ENCODE results near the gene MRPS7.

Gene MRPS7

GRCh38 chr17:75270218-75270965, 8.7 kb downstream of the MRPS7 start (continued):
- TF ChIP-seq ZSCAN4 (tag by site-specific recombination; IDR thresholded peaks at IDR 0.05), result no peak
- peak; percentile 95 for TF ChIP-seq ZFHX2 (tag by site-specific recombination; conservative IDR thresholded peaks at IDR 0.05)
- TF ChIP-seq ZNF324 (tag by site-specific recombination; IDR thresholded peaks at IDR 0.05), result peak; percentile 69; the same call in 1 of the 2 replicates
- TF ChIP-seq ZNF514 (tag by site-specific recombination; IDR thresholded peaks at IDR 0.05), result no peak
- TF ChIP-seq ZNF561 (tag by site-specific recombination; IDR thresholded peaks at IDR 0.05; ENCODE audit: borderline replicate concordance), result peak; percentile 53; the same call in 1 of the 2 replicates
- TF ChIP-seq, protein P1, sequence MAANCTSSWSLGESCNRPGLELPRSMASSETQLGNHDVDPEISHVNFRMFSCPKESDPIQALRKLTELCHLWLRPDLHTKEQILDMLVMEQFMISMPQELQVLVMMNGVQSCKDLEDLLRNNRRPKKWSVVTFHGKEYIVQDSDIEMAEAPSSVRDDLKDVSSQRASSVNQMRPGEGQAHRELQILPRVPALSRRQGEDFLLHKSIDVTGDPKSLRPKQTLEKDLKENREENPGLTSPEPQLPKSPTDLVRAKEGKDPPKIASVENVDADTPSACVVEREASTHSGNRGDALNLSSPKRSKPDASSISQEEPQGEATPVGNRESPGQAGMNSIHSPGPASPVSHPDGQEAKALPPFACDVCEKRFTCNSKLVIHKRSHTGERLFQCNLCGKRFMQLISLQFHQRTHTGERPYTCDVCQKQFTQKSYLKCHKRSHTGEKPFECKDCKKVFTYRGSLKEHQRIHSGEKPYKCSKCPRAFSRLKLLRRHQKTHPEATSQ (tag by site-specific recombination; IDR thresholded peaks at IDR 0.05), result no peak
- peak; percentile 69 for TF ChIP-seq ZBTB17 (tag by site-specific recombination; IDR thresholded peaks at IDR 0.05)
- peak; percentile 95 for TF ChIP-seq SCRT2 (tag by site-specific recombination; IDR thresholded peaks at IDR 0.05)

DNA sequence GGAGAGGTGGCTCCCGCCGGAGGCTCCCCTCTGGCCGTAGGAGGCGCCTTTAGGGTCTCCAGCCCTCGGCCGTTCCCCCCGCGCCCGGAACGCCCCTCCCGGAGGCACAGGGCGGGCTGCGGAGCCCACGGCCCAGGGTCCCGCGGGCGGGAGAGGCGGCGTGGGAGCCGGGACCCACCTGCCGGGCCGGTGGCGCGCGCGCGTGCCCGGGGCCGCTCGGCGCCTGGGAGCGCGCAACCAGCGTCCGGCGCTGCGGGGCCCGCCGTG, 9.2 kb downstream of the MRPS7 start, which contains the start of gene MIF4GD:
Gene MIF4GD, minus strand, starts transcription at position 266 of the 267 bp plus-strand sequence. CDS start 1,036 bp downstream, outside the sequence.
- CTCF ChIA-PET, result interaction anchor here (0.6 to 5.1 kb wide), 55 partner anchors 8 to 479 kb away, joined by 3 to 61 read pairs (median 4); partner anchors contain the start of genes GGA3, MRPS7, NT5C and NUP85
- POLR2A ChIA-PET, result interaction anchor here (0.6 to 6.6 kb wide), 23 partner anchors 9 to 398 kb away, joined by 3 to 111 read pairs (median 5); partner anchors contain the start of genes FDXR, GGA3, GRB2 and MRPS7
- Histone ChIP-seq H3K27ac (ENCODE audit: extremely low read depth, low read depth, low read length) (peak within 1 kb of the TSS; percentile 94), H3K36me3 (ENCODE audit: control insufficient read depth in 2 of 2, insufficient read depth in 1 of 2, low read length in 2 of 2) (peaks cover 8 to 49% of the 10 kb centered on the region in 2 experiments), H3K4me3 (ENCODE audit: low read depth, low read length) (peak within 1 kb of the TSS; percentile 78), H3K9me3 (ENCODE audit: control insufficient read depth, insufficient read depth, low read depth, low read length) (no peaks in the 10 kb centered on the region), H3K4me1 (ENCODE audit: control insufficient read depth, insufficient read depth, low read length) (peaks cover 9% of the 10 kb centered on the region; the same call in 1 of the 2 replicates)
- TF ChIP-seq ZNF580 (tag by site-specific recombination; IDR thresholded peaks at IDR 0.05) (no peak), PRDM1 (tag by site-specific recombination; IDR thresholded peaks at IDR 0.05) (no peak), ZBTB8A (tag by site-specific recombination; IDR thresholded peaks at IDR 0.05) (peak; percentile 20; the same call in 1 of the 2 replicates), ZFHX2 (tag by site-specific recombination; conservative IDR thresholded peaks at IDR 0.05) (0 out of 2 replicates have a peak, but pooled peaks have one; percentile 28), GLIS2 (tag by site-specific recombination; IDR thresholded peaks at IDR 0.05) (peak; percentile 54)

DNA sequence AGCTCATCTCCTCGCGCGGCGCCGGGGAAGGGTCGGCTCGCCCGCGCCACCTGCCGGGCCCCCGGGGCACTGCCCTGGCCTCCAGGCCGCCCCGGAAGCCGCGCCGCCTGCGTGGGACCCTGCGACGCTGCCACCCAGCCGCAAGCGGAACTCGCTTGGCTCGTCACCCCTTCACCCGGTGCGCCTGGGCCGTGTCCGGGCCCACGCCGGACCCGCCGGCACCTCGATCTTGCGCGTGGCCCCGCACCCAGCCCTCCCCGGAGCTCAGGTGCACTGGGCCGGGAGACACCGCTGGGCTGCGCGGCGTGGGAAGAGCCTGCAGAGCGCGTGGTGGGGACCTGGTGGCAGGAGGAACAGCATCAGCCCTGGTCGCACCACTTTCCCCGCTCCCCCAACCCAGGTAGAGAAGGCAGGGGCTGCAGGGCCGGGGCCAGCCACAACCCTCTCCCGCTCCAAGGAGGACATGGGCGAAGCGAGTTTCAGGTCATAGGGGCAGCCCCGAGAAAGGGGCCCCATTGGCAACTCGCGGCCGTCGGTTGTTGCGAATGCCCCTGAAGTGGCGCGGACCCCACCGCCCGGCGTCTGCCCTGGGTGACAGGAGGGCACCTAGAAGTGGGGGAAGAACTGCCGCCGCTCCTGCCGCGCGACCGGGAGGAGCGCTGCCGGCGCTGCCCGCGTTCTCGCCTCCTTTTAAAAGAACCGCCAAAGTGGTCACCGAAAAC, 9.7 kb downstream of the MRPS7 start:
- ChIA-PET POLR2A (interaction anchor here (0.6 to 6.6 kb wide), 23 partner anchors 9 to 398 kb away, joined by 3 to 111 read pairs (median 5); partner anchors contain the start of genes FDXR, GGA3, GRB2 and MRPS7), CTCF (interaction anchor here (0.6 to 5.1 kb wide), 52 partner anchors 8 to 479 kb away, joined by 3 to 61 read pairs (median 4); partner anchors contain the start of genes GGA3, MRPS7, NT5C and NUP85)
- peaks cover 8 to 44% of the 10 kb centered on the region in 2 experiments; a peak in 2 of 3 replicates for H3K36me3 ChIP-seq (ENCODE audit: control insufficient read depth in 2 of 2, insufficient read depth in 1 of 2, low read length in 2 of 2)
- H3K27ac ChIP-seq (ENCODE audit: extremely low read depth, low read depth, low read length), result peak overlapping the region; percentile 94; the same call in 1 of the 2 replicates
- H3K4me3 ChIP-seq (ENCODE audit: low read depth, low read length), result peak overlapping the region; percentile 78
- H3K9me3 ChIP-seq (ENCODE audit: control insufficient read depth, insufficient read depth, low read depth, low read length), result no peaks in the 10 kb centered on the region
- H3K4me1 ChIP-seq (ENCODE audit: control insufficient read depth, insufficient read depth, low read length), result peaks cover 9% of the 10 kb centered on the region; the same call in 1 of the 2 replicates
- TF ChIP-seq ZNF416 (tag by site-specific recombination; IDR thresholded peaks at IDR 0.05) (no peak), ZNF221 (tag by site-specific recombination; IDR thresholded peaks at IDR 0.05; ENCODE audit: borderline replicate concordance) (no peak), KLF16 (tag by site-specific recombination; IDR thresholded peaks at IDR 0.05) (no peak), ZNF518A (tag by site-specific recombination; conservative IDR thresholded peaks at IDR 0.05; ENCODE audit: low read depth) (no peak), ZNF488 (tag by site-specific recombination; IDR thresholded peaks at IDR 0.05) (no peak), ZNF561 (tag by site-specific recombination; IDR thresholded peaks at IDR 0.05; ENCODE audit: borderline replicate concordance) (peak; percentile 26; the same call in 1 of the 2 replicates), ZBTB20 (tag by site-specific recombination; IDR thresholded peaks at IDR 0.05) (peak; percentile 89)
- TF ChIP-seq, protein P2, sequence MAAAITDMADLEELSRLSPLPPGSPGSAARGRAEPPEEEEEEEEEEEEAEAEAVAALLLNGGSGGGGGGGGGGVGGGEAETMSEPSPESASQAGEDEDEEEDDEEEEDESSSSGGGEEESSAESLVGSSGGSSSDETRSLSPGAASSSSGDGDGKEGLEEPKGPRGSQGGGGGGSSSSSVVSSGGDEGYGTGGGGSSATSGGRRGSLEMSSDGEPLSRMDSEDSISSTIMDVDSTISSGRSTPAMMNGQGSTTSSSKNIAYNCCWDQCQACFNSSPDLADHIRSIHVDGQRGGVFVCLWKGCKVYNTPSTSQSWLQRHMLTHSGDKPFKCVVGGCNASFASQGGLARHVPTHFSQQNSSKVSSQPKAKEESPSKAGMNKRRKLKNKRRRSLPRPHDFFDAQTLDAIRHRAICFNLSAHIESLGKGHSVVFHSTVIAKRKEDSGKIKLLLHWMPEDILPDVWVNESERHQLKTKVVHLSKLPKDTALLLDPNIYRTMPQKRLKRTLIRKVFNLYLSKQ (tag by site-specific recombination; IDR thresholded peaks at IDR 0.05; ENCODE audit: borderline replicate concordance), result no peak

Measured in HEK293 (cell line).